GM21447 (cell line): ENCODE data around the gene EPHA2.

Experiments used
- ATAC-seq: cut with Tn5 transposase; IDR thresholded peaks from one replicate; pipeline ENCODE4 v1.9.1; 2021; ENCODE audit not compliant: unreplicated experiment

Gene EPHA2

DNA sequence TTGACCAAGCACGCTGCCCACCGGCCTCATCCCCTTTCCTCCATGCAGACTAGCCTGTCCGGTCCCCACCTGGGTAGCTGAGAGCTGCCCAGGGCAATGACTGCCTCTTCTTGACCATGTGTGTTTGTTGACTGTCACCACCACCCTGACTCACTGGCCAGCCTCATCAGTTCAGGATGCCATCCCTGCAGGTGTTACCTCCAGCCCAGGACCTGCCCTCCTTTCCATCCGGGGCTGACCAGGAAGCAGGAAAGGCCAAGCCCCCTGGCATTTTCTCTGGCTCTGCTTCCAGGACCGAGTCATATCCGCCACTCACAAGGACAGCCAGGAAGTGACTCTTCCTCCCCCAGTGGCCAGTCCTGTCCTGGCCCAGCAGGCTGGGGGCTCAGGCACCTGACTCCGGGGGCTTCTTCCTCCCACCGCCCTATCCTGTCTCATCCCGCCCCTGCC is 17.1 kb downstream of the EPHA2 start:
- ATAC-seq, result no peak

DNA sequence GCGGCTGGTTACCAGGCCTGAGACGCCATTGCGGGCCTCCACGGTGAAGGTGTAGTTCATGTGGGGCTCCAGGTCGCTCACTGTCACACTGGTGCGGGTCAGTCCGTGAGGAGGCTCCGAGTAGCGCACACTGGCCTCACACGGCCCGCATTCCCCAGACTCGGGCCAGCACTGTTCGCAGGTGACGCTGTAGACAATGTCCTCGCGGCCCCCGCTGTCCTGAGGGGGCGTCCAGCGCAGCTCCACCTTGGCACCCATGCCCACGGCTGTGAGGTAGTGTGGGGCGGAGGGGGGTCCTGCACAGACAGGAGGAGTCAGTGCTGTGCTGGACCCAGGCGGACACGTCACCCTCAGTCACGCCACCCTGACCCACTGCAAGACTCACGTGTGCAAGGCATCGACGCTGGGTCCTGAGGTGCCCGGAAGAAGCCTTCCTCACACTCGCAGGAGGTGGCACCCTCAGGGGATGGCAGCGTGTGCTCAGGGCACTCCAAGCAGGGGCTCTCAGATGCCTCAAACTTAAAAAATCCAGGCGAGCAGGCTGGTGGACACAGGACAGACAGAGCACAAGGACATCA is 17.9 kb downstream of the EPHA2 start:
- ATAC-seq, result no peak

DNA sequence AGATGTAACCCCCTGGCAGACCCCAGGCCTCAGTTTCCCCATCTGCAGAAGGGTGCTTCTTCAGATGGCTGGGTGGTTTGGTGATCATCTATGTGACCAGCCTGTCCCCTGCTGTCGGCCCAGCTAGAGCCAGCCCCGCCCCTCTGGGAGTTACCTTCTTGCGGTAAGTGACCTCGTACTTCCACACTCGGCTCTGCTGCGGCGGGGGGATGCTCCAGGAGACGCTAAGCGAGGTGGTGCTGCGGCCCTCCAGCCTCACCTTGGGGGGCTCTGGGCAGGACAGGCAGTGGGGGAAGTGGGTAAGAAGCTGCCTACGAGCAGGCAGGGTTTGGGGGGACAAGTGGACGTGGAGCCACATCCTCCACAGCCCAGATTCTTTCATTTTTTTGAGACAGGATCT is 20.4 kb downstream of the EPHA2 start:
- no peak for ATAC-seq

DNA sequence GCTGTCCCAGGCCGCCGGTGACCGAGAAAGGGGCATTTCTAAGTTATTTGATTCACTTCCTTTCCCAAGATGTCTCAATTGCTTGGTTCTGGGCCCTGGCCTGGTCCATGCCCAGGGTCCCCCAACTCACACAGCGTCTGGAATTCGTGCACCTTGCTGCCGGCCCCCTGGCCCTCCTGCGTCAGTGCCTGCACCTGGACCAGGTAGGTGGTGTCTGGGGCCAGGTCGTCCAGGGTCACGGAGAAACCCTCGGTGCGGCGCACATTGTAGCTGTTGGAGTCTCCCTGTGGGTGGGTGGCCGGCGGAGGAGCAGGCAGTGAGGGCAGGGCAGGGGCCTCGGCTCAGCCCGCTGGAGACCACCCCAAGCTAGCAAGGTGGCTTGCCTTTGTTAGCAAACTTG is 21.0 kb downstream of the EPHA2 start:
- ATAC-seq, result no peak

DNA sequence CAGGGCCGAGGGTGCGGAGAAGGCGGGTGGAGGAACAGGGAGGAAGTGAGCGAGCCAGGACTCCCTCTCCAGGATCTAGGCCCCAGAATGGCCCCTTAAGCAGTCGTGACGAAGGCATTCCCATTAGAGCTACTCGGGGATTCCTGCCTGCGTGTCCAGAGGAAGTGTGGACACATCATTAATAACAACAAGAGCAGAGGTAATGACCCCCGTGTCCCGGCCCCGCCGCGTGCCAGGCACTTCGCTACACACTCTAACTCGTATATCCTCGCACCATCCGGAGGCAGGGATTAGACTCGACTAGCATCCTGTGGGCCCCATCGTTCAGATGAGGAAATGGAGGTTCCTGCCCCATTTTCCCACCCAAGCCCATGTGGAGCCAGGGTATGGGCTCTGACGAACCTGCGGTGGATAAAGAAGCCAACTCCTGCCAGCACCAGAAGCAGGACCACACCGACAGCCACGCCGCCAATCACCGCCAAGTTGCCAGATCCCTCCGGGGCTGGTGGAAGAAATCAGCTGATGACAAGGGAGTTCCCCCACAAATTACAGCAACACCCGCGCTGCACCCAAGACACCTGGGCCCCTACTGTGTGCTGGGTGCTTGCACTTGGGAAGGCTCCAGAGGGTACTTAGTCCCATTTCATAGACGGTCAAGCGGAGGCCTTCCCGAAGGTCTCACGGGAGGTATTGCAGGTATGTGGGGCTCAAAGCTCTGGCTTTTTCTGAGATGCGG is 21.6 kb downstream of the EPHA2 start:
- no peak for ATAC-seq

DNA sequence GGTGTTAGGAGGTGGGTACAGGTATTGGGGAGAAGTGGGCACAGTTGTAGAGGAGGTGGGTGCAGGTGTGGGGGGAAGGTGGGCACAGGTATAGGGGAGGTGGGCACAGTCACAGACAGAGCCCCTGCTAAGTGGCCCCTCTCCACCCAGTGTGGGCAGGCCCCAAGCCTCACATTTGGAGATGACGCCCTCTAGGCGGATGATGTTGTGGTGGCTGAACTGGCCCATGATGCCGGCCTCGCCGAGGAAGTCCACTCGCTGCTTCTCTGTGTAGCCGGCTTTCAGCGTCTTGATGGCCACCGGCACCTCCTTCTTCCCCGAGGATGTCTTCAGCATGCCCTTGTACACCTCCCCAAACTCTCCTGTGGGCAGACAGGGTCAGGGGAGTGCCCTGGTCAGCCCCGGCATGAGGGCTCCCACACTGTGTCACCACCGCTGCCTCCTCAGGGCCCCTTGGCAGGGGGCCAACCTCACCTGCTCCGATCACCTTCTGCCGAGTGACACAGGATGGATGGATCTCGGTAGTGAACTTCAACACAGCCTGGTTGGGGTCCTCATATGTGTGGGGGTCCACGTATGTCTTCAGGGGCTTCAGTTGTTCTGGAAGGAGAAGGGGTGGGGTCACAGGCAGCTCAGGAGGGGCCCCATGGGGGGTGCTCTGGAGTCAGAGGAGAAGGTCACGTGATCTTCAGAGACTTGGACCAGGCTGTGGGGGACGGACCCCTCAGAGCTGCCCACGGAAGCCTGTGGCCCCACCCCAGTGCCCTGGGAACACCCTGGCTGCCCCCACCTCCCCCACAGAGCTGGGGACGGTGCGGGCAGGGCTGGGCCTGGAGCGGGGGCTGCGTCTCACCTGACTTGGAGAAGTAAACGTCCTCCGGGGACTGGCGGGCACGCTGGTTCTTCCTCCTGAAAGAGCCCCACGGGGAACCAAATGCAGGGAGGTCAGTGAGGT is 22.6 kb downstream of the EPHA2 start:
- ATAC-seq, result no peak

DNA sequence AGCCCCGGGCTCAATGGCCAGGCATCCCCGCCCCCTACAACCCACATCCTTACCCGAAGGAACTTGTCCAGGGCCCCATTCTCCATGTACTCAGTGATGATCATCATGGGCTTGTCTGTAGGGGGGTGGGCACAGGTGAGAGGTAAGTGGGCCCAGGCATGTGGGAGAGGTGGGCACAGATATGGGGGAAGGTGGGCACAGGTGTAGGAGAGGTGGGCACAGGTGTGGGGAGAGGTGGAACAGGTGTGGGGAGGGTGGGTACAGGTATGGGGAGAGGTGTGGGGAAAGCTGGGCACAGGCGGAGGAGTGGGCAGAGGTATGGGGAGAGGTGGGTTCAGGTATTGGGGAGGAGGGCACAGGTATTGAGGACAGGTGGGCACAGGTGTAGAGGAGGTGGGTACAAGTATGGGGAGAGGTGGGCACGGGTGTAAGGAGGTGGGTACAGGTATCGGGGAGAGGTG is 23.5 kb downstream of the EPHA2 start:
- ATAC-seq, result no peak

DNA sequence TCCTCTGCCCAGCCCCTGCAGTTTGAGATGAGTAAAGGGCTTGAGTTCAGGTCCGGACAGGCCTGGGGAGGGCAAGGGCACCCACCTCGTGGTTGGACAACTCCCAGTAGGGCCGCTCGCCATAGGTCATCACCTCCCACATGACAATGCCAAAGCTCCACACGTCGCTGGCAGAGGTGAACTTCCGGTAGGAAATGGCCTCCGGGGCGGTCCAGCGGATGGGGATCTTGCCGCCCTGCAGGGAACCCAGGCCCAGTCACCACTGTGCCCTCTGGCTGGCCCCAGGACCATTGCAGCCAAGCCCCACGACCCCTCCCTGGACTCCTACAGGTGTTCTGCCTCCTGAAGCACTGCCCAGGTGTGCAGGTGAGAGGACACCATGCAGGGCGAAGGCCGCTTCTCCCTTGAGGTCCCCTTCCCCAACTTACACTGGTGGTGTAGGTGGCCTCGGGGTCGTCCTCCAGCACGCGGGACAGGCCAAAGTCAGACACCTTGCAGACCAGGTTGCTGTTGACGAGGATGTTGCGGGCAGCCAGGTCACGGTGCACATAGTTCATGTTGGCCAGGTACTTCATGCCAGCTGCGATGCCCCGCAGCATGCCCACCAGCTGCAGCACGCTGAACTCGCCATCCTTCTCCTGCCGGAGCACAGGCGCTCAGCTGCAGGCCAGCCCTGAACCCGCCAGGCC is 24.1 kb downstream of the EPHA2 start:
- ATAC-seq, result no peak

DNA sequence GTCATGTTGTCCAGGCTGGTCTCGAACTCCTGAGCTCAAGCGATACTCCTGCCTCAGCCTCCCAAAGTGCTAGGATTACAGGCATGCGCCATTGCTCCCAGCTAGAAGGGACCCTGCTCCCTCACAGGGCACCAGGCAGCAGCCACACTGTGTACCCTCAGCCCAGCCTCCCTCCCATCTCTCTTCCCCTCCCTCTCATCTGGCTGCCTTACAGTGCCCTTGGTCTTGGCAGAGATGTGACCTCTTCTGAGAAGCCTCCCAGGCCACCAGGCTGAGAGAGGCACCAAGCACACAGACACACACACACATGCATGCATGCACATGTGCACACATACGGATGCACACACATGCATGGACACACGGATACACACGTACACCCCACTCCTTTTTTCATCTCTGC is 25.0 kb downstream of the EPHA2 start:
- ATAC-seq, result no peak

DNA sequence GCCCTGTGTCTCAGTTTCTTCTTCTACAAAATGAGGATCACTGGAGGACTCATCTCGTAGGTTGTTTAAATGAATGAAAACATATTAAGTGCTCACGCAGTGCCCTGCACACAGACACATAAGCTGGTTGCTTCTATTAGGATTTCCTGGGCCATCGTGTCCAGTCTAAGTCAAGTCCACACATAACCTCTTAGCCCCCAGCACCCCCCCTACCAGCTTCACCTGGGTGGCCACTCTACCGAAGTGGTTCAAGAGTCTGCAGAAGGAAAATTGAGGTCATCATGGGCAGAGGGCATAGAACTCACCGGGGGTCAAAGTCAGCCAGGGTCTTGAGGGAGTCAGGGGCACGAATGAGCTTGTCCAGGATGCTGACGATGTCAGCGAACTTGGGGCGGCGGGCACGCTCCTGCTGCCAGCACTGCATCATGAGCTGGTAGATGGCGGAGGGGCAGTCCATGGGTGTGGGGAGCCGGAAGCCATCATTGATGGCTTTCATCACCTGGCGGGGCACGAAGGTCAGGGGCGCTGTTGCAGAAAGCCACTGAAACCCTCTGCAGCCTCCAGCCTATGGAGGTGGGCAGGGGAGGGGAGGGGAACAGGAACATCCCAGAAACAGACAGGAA is 25.8 kb downstream of the EPHA2 start:
- ATAC-seq, result no peak

DNA sequence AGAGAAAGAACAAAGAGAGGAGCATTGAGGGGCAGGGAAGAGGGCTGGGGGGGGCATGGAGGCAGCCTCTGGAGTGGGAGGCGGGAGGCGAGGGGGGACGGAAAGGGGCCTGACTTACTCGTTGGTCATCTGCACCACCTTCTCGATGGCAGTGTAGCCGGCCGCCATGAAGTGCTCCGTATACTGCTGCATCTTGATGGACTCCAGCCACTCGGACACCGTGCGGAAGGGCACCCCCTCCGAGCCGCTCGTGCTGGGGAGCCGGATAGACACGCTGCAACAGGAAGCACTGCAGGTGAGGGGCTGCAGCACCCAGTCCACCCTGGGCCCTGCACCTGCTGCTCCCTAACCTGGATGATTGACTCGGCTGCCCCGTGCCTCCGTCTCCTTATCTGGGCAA is 26.6 kb downstream of the EPHA2 start:
- ATAC-seq, result no peak

DNA sequence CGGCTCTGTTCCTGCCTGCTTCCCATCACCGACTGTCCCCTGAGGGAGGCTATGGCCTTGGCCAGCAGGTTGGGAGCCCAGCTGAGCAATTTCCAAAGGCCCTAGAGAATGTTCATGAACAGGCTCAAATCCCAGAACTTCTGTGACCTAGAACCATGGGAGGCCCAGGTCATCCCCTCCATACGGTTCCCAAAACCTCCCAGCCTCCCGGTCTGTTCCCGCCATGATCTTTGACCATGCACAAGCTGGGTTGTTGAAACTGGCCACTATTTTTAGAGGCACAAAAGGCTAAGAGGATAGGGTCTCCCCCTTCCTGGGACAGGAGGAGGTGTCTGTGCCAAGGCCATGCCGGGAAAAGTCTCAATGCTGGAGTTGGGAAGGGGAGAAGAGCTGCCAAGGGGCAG is 27.5 kb downstream of the EPHA2 start:
- no peak for ATAC-seq

DNA sequence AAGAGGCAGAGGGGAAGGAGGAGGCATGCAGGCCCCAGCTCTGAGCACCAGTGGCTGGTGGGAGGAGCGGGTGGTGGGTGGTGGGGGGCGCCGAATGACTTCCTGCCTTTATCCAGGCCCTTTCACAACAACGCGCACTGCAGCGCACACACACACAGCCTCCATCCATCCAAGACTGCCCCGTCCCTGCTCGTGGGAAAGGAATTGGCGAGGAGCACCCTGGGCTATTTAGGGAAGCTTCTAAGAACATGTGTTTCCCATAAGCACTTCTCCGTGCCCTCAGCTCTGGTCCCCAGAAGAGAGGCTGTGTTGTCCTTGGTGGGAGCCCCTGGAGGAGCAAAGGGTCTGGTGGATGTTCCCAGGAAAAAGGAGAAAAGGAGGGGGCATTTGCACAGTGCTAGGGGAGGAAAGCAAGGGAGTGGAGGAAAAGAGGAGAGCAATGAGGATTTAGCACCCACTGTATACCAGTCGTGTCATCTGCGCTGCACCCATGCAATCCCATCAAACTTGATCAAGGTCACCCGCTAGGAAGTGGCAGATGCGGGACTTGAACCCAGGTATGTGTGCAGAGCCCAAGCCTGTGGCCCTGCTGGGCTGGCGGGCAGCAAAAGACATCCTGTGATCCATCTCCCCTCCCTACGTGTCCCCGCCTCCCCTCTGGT is 28.1 kb downstream of the EPHA2 start:
- no peak for ATAC-seq

DNA sequence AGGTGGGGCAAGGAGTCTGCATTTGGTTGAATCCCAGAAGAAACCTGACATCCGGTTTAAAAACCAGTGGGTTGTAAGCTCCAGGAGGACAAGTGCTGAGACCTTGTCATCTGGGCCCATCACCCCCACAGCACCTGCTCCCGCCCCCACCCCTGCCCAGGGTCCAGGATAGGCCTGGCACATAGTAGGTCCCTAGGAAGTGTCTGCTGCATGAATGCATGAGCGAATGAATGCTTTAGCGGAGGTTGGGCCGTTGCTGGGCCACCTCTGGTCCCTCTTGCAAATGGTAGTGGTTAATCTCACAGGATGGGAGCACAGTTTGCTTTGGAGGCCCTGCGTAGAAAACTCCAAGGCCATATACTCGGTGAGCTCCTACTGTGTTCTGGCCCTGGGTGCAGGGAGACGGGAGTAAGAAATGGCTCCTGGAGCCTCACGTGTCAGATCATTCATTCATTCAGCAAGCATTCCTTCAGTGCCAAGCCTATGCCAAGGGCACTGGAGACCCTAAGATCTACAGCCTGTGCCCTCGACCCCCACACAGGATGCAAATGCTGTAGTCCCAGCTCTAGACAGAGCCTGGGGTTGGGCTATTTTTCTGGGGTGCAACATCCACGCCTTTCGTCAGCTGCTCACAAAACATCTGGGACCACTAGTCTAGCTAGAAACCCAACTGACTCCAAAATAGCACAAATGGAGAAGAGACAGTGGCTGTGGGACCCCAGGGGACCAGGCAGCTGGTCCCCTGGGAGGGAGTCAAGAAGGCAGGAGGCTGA is 28.9 kb downstream of the EPHA2 start:
- ATAC-seq, result no peak

DNA sequence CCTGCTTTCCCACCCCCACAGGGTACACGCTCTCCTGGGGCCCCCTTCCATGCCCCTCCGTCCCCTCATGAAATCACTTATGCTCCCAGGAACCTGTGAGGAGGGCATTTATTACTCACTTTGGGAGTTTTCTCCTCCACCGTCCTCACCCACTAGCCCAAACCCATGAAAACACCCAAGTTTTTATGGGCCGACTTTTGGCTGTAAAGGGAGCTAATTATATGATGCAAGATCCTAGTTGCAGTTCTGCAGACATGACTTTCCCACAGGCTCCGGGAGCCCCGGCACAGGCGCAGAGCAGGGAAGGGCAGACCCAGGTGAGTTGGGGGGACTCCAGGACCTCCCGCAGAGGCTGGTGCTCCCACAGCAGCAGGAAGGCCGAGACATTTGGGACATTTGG is 29.7 kb downstream of the EPHA2 start:
- no peak for ATAC-seq

DNA sequence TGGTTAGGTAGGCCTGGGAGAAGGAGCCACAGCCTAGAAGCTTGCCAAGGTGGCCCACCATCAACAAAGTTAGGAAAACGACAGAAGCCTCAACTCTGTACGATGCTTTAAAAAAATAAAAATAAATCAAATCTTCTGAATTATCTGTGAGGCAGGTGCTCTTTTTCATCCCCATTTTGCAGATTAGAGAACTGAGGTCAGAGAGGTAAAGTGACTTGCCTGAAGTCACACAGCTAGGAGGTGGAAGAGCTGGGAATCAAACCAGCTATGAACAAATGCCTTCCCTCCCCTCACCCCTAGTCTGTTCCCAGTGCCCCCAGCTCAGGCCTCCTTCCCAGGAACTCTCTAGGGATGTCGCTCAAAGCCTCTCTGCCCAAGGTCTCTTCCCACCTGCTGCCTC is 30.4 kb downstream of the EPHA2 start:
- ATAC-seq, result no peak

DNA sequence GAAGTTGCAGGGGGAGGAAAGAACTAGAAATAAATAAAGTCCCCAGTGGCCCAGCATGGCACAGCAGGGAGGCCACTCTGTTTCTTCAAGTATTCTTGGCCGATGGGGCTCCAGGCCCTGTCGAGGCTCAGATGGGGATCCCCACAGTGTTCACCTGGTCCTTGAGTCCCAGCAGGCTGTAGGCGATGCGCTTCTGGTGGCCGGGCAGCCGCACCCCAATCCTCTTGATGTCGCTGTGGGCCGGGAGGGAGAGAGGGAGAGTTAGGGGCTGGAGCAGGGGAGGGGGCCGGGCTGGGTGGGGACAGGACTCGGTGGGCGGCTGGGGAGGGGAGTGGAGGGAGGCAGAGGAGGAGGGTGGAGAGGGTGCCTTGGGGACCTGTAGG is 30.8 kb downstream of the EPHA2 start:
- no peak for ATAC-seq

DNA sequence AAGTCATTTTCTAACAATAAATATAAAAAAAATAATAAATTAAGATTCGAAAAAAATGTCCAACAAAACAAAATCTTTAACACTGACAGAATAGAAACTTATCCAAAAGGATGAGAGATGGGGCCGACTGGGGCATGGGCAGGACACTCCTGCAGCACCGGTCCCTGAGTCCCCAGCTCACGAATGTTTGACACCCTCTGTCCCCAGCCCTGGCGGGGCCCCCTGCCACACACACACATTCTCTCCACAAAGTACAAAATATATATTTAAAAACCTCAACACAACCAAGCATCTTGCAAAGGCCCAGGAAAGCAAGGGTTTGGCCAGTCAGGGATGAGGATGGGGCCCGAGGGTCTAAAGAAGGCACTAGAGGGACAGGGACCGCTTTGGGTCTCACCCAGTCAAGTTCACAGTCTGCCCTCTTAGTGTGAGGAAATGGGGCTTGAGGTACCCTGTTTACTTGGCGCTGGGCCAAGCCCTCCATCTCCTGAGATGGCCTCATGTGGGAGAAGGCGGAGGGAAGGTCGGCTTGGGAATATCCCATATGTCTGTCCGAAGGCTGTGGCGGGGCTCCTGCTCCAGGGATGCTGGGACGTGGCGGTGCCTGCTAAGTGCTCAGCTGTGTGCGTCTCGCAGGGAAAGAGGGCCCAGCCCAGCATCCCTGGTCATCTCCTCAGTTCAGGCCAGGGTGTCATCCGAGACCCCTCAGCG is 31.3 kb downstream of the EPHA2 start:
- no peak for ATAC-seq

DNA sequence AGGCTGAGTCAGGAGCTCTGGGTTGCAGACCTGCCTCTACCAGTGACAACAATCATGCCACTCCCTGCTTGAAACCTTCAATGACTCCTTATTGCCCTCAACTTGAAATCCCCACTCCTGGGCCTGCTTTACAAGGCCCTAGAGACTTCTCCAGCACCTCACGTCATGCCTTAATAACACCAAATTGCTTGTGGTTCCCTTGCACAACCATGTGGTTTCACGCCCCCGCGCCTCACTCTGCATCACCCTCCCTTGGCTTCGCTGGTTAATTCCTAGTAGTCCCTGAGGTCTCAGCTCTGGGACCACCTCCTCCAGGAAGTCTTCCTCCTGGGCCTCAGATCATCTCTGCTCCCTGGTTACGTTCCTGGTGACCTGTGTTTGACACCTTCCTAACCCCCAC is 33.0 kb downstream of the EPHA2 start:
- ATAC-seq, result no peak
